HG03571 (cell line): ENCODE results near the gene DIP2C.
"Not testable (repeated sequence)": the region's sequence is repeated elsewhere in the genome, so short reads cannot be mapped to it uniquely, and the experiment has no call there.

ENCODE experiments used
- ATAC-seq: cut with Tn5 transposase; IDR thresholded peaks from one replicate; pipeline ENCODE4 v1.9.1; 2021; ENCODE audit not compliant: unreplicated experiment

Gene DIP2C

GRCh38 chr10:425365-425764 lies 264.1 kb downstream of the DIP2C start:
- not testable (repeated sequence) for ATAC-seq

- not testable (repeated sequence) for ATAC-seq
These were observed 264.7 kb downstream of the DIP2C start for GRCh38 chr10:424724-425123.

GRCh38 chr10:423178-423577 lies 266.3 kb downstream of the DIP2C start:
- no peak for ATAC-seq

- no peak for ATAC-seq
These were observed 266.8 kb downstream of the DIP2C start for GRCh38 chr10:422675-423074.

- no peak for ATAC-seq
These were observed 267.2 kb downstream of the DIP2C start for GRCh38 chr10:422241-422640.

- ATAC-seq = no peak
These were observed 268.3 kb downstream of the DIP2C start for GRCh38 chr10:421170-421569.

GRCh38 chr10:420154-421121 lies 269.0 kb downstream of the DIP2C start:
- ATAC-seq = no peak

GRCh38 chr10:418894-419293 lies 270.6 kb downstream of the DIP2C start:
- ATAC-seq = no peak

GRCh38 chr10:418226-418625 lies 271.2 kb downstream of the DIP2C start:
- no peak for ATAC-seq

GRCh38 chr10:416091-416515 lies 273.4 kb downstream of the DIP2C start:
- ATAC-seq = no peak

GRCh38 chr10:413662-414071 lies 275.8 kb downstream of the DIP2C start:
- no peak for ATAC-seq

GRCh38 chr10:412109-412508 lies 277.4 kb downstream of the DIP2C start:
- no peak for ATAC-seq

- no peak for ATAC-seq
These were observed 277.9 kb downstream of the DIP2C start for GRCh38 chr10:411603-412002.

GRCh38 chr10:409408-410040 lies 279.9 kb downstream of the DIP2C start:
- ATAC-seq = no peak

GRCh38 chr10:408236-408635 lies 281.2 kb downstream of the DIP2C start:
- ATAC-seq = no peak

- ATAC-seq = no peak
These were observed 282.5 kb downstream of the DIP2C start for GRCh38 chr10:406976-407375.

GRCh38 chr10:405648-406047 lies 283.8 kb downstream of the DIP2C start:
- no peak for ATAC-seq

GRCh38 chr10:404991-405390 lies 284.5 kb downstream of the DIP2C start:
- ATAC-seq = no peak

- no peak for ATAC-seq
These were observed 285.1 kb downstream of the DIP2C start for GRCh38 chr10:404346-404745.

- no peak for ATAC-seq
These were observed 290.5 kb downstream of the DIP2C start for GRCh38 chr10:398954-399353.

- ATAC-seq = no peak
These were observed 292.0 kb downstream of the DIP2C start for GRCh38 chr10:397321-398068.
